Measurements from ENCODE around the gene RAPGEF6. TPM values are rescaled to one million over a fixed set of nuclear protein-coding genes. Genes with fewer than 3 reads are reported as not detected.

Gene RAPGEF6
- total and polyA plus RNA-seq, 4 experiments from 2014 or later, result 18.0 to 121 (median 73.0) TPM

DNA sequence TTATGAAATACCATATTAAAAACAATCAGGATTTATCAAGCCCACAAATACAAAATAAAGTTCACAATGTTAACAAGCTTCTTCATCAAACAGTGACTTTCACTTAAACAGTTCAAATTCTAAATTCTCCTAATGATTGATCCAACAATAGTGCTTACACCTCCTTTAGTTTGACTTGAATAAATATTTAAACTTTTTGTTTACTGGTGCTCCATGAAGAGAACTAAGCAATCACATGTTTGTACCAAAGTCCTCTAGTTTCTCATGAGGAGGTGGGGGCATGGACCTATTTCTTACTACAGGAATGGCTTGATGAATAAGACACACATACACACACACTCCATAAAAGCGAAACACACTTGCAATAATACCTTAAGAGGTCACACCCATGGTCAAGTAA, 95.8 kb downstream of the RAPGEF6 start:
- H3K9me3 Mint-ChIP-seq, result no peaks in the 10 kb centered on the region
- Histone ChIP-seq H3K27me3 (ENCODE audit: insufficient read depth, low read length) (no peaks in the 10 kb centered on the region), H3K4me1 (ENCODE audit: insufficient read depth, low read length) (peaks cover 84% of the 10 kb centered on the region), H3K9me3 (ENCODE audit: control insufficient read depth in 1 of 2, low read length in 2 of 2) (no peaks in the 10 kb centered on the region), H3K36me3 (ENCODE audit: insufficient read depth, low read length) (no peaks in the 10 kb centered on the region), H3K27ac (ENCODE audit: low read depth, low read length) (no peak overlapping the region), H3K4me3 (ENCODE audit: low read length in 2 of 2) (no peak overlapping the region)
- no peak for DNase-seq
- ChIA-PET CTCF (ENCODE audit: partially characterized antibody) (interaction anchor here (2.8 kb wide), 1 partner anchor 9 kb away, joined by 8 read pairs; no protein-coding TSS in a partner anchor), POLR2A (ENCODE audit: partially characterized antibody) (interaction anchor here (1.2 to 5.2 kb wide), 4 partner anchors 7 to 23 kb away, joined by 3 to 34 read pairs (median 17); no protein-coding TSS in a partner anchor)
- H3K4me1 Mint-ChIP-seq, result peaks cover 68 to 89% (median 78%) of the 10 kb centered on the region in 4 donors
- peak overlapping the region in 3 of 8 donors; percentile 4 to 61 (median 50) for H3K4me3 Mint-ChIP-seq
- H3K27me3 Mint-ChIP-seq, result no peaks in the 10 kb centered on the region
- H3K36me3 Mint-ChIP-seq, result peaks cover 23 to 44% of the 10 kb centered on the region in 2 donors
- H3K27ac Mint-ChIP-seq, result peak overlapping the region; percentile 16 to 85 (median 54)
- intact Hi-C loops (cut with micrococcal nuclease), result no loop called here

DNA sequence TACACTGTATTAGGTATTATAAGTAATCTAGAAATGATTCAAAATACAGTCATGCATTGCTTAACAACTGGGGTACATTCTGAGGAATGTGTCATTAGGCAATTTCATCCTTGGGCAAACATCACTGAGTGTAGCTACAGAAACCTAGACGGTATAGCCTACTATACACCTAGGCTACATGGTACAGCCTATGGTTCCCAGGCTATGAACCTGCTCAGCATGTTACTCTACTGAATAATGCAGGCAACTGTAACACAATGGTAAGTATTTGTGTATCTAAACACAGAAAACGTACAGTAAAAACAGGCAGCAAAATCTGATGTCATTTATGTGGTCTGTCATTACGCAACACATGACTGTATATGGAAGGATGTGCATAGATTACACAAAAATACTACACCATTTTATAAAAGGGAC, 96.8 kb downstream of the RAPGEF6 start:
- peaks cover 69 to 90% (median 79%) of the 10 kb centered on the region in 4 donors for H3K4me1 Mint-ChIP-seq
- Histone ChIP-seq H3K4me3 (ENCODE audit: low read length in 2 of 2) (no peak overlapping the region), H3K27me3 (ENCODE audit: insufficient read depth, low read length) (no peaks in the 10 kb centered on the region), H3K27ac (ENCODE audit: low read depth, low read length) (peak overlapping the region; percentile 23), H3K36me3 (ENCODE audit: insufficient read depth, low read length) (no peaks in the 10 kb centered on the region), H3K9me3 (ENCODE audit: control insufficient read depth in 1 of 2, low read length in 2 of 2) (no peaks in the 10 kb centered on the region), H3K4me1 (ENCODE audit: insufficient read depth, low read length) (peaks cover 86% of the 10 kb centered on the region)
- H3K9me3 Mint-ChIP-seq, result no peaks in the 10 kb centered on the region
- peaks cover 15 to 44% of the 10 kb centered on the region in 2 donors for H3K36me3 Mint-ChIP-seq
- peak overlapping the region in 5 of 7 donors; percentile 7 to 76 (median 62) for H3K27ac Mint-ChIP-seq
- intact Hi-C loops (cut with micrococcal nuclease), result loop anchor here (1.0 kb wide), 2 partner anchors 8 to 10 kb away; no protein-coding TSS in a partner anchor
- CTCF ChIA-PET (ENCODE audit: partially characterized antibody), result interaction anchor here (2.8 kb wide), 1 partner anchor 10 kb away, joined by 8 read pairs; no protein-coding TSS in a partner anchor
- H3K27me3 Mint-ChIP-seq, result no peaks in the 10 kb centered on the region
- DNase-seq, result peak in 1 of 5 donors; percentile 26
- POLR2A ChIA-PET (ENCODE audit: partially characterized antibody), result interaction anchor here (1.3 to 4.7 kb wide), 4 partner anchors 9 to 51 kb away, joined by 3 to 30 read pairs (median 4); no protein-coding TSS in a partner anchor
- H3K4me3 Mint-ChIP-seq, result peak overlapping the region in 5 of 8 donors; percentile 3 to 57 (median 15)

DNA sequence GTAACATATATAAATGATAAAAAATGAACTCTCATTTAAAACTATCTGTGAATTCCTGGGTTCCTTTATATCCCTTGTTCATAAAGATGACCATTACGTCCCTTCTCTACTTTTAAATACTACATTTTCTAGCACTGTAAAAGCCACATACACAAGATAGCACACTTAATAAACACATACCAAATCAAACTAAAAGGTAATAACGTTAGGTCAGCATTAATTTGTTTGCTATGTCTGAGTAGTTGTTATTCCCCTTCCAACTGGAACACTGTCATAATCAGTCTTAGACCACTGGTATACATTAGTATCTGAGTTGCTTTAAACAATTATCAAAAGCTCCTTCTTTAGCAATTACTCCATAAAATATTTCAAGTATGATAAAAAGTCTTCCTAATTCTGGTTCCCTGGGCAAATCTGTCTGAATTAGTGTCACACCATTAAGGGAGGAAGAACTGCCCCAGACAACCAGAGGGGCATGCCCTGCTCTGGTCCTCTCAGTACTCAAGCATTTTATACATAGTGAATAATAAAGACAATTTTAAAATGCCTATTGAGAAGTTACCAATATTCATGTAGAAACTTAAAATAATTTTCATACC, 98.1 kb downstream of the RAPGEF6 start:
- ChIA-PET POLR2A (ENCODE audit: partially characterized antibody) (interaction anchor here (0.6 to 4.7 kb wide), 2 partner anchors 11 to 50 kb away, joined by 3 to 30 read pairs; no protein-coding TSS in a partner anchor), CTCF (ENCODE audit: partially characterized antibody) (interaction anchor here (1.0 to 1.6 kb wide), 2 partner anchors 10 to 11 kb away, joined by 3 to 6 read pairs; no protein-coding TSS in a partner anchor)
- H3K4me1 ChIP-seq (ENCODE audit: insufficient read depth, low read length), result peaks cover 87% of the 10 kb centered on the region
- Mint-ChIP-seq H3K4me1 (peaks cover 68 to 90% (median 78%) of the 10 kb centered on the region in 4 donors), H3K27me3 (no peaks in the 10 kb centered on the region), H3K4me3 (peak overlapping the region in 7 of 8 donors; percentile 13 to 83 (median 69)), H3K9me3 (no peaks in the 10 kb centered on the region), H3K27ac (peak overlapping the region in 6 of 7 donors; percentile 72 to 96 (median 86)), H3K36me3 (peaks cover 10 to 45% of the 10 kb centered on the region in 2 donors)
- H3K9me3 ChIP-seq (ENCODE audit: control insufficient read depth in 1 of 2, low read length in 2 of 2), result no peaks in the 10 kb centered on the region
- H3K27me3 ChIP-seq (ENCODE audit: insufficient read depth, low read length), result no peaks in the 10 kb centered on the region
- intact Hi-C loops (cut with micrococcal nuclease), result loop anchor here (2.0 kb wide), 1 partner anchor 98 kb away; the partner anchor contains the start of gene RAPGEF6
- peak overlapping the region; percentile 35 for H3K27ac ChIP-seq (ENCODE audit: low read depth, low read length)
- no peak for DNase-seq
- no peak overlapping the region for H3K4me3 ChIP-seq (ENCODE audit: low read length in 2 of 2)
- H3K36me3 ChIP-seq (ENCODE audit: insufficient read depth, low read length), result no peaks in the 10 kb centered on the region

DNA sequence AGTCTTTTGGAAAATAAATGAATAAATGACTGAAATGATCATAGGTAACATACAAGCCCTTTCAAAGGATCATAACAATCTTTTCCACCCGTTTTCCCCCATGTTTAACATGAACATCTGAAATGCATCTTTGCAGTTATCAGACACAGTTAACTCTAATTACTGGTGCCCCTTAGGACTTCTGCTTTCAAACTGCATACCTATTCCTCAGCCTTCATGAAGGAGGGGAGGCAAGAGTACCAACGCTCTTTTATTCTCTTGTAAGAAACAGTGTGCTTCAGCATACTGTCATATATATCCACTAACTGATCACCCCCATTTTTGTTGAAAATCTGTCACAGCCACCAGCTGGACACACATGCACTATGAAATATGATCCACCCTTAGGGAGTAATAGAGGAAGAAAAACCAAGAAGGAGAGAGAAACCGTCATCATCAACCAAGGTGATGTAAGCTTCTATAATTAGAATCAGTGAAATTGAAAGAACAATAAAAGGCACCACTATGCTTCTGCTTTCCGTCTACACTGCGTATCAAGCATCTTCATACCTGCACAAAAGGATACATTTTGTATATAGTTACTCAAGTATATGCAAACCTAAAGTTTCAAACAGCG, 98.7 kb downstream of the RAPGEF6 start:
- intact Hi-C loops (cut with micrococcal nuclease), result loop anchor here (2.0 kb wide), 1 partner anchor 98 kb away; the partner anchor contains the start of gene RAPGEF6
- POLR2A ChIA-PET (ENCODE audit: partially characterized antibody), result interaction anchor here (0.6 to 4.7 kb wide), 2 partner anchors 11 to 49 kb away, joined by 3 to 30 read pairs; no protein-coding TSS in a partner anchor

DNA sequence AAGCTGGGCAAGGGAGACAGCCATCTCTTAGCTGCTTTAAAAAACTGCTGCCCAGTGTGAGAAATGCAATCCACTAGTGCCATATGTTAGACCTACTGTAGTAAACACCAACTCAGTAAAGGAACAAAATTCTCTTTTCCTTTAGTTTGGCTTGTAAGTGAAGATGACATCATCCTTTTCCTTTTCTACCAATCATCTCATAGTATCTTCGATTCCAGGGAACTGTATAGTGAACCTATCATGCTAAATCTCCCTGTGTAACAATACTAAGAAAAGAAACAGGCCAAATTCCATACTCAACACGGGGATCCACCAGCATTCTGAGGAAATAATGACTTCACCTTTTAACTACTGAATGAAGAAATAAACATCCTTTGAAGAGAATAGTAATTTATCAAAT, 100.1 kb downstream of the RAPGEF6 start:
- H3K4me3 ChIP-seq (ENCODE audit: low read length in 2 of 2), result no peak overlapping the region
- H3K4me1 ChIP-seq (ENCODE audit: insufficient read depth, low read length), result peaks cover 99% of the 10 kb centered on the region
- H3K36me3 ChIP-seq (ENCODE audit: insufficient read depth, low read length), result no peaks in the 10 kb centered on the region
- peaks cover 0 to 31% of the 10 kb centered on the region in 2 donors for H3K36me3 Mint-ChIP-seq
- ChIA-PET CTCF (ENCODE audit: partially characterized antibody) (interaction anchor here (1.0 kb wide), 1 partner anchor 471 kb away, joined by 3 read pairs; no protein-coding TSS in a partner anchor), POLR2A (ENCODE audit: partially characterized antibody) (interaction anchor here (4.7 to 6.7 kb wide), 2 partner anchors 12 to 13 kb away, joined by 30 to 75 read pairs; no protein-coding TSS in a partner anchor)
- no peak overlapping the region for H3K27ac ChIP-seq (ENCODE audit: low read depth, low read length)
- H3K27ac Mint-ChIP-seq, result peak overlapping the region; percentile 18 to 92 (median 65)
- no peak for DNase-seq
- intact Hi-C loops (cut with micrococcal nuclease), result no loop called here
- H3K4me1 Mint-ChIP-seq, result peaks cover 64 to 84% (median 73%) of the 10 kb centered on the region in 4 donors
- H3K27me3 Mint-ChIP-seq, result no peaks in the 10 kb centered on the region
- peak overlapping the region in 6 of 8 donors; percentile 1 to 74 (median 50) for H3K4me3 Mint-ChIP-seq
- no peaks in the 10 kb centered on the region for H3K9me3 ChIP-seq (ENCODE audit: control insufficient read depth in 1 of 2, low read length in 2 of 2)
- no peaks in the 10 kb centered on the region for H3K9me3 Mint-ChIP-seq
- H3K27me3 ChIP-seq (ENCODE audit: insufficient read depth, low read length), result no peaks in the 10 kb centered on the region

More for the DNA sequence above, 98.7 kb downstream of the RAPGEF6 start:
- Histone ChIP-seq H3K36me3 (ENCODE audit: insufficient read depth, low read length) (no peaks in the 10 kb centered on the region), H3K9me3 (ENCODE audit: control insufficient read depth in 1 of 2, low read length in 2 of 2) (no peaks in the 10 kb centered on the region), H3K4me3 (ENCODE audit: low read length in 2 of 2) (no peak overlapping the region), H3K4me1 (ENCODE audit: insufficient read depth, low read length) (peaks cover 93% of the 10 kb centered on the region), H3K27ac (ENCODE audit: low read depth, low read length) (peak overlapping the region; percentile 35), H3K27me3 (ENCODE audit: insufficient read depth, low read length) (no peaks in the 10 kb centered on the region)
- peak overlapping the region; percentile 66 to 96 (median 81) for H3K27ac Mint-ChIP-seq
- CTCF ChIA-PET (ENCODE audit: partially characterized antibody), result interaction anchor here (1.0 to 1.6 kb wide), 2 partner anchors 10 to 11 kb away, joined by 3 to 6 read pairs; no protein-coding TSS in a partner anchor
- DNase-seq, result peak in 2 of 5 donors; percentile 35 to 45
- H3K9me3 Mint-ChIP-seq, result no peaks in the 10 kb centered on the region
- peaks cover 4 to 40% of the 10 kb centered on the region in 2 donors for H3K36me3 Mint-ChIP-seq
- H3K4me3 Mint-ChIP-seq, result peak overlapping the region in 7 of 8 donors; percentile 39 to 83 (median 69)
- peaks cover 64 to 85% (median 73%) of the 10 kb centered on the region in 4 donors for H3K4me1 Mint-ChIP-seq
- no peaks in the 10 kb centered on the region for H3K27me3 Mint-ChIP-seq

- Histone ChIP-seq H3K27ac (ENCODE audit: low read depth, low read length) (no peak overlapping the region), H3K9me3 (ENCODE audit: control insufficient read depth in 1 of 2, low read length in 2 of 2) (no peaks in the 10 kb centered on the region), H3K36me3 (ENCODE audit: insufficient read depth, low read length) (no peaks in the 10 kb centered on the region), H3K27me3 (ENCODE audit: insufficient read depth, low read length) (no peaks in the 10 kb centered on the region), H3K4me3 (ENCODE audit: low read length in 2 of 2) (no peak overlapping the region), H3K4me1 (ENCODE audit: insufficient read depth, low read length) (peaks cover 99% of the 10 kb centered on the region)
- H3K4me1 Mint-ChIP-seq, result peaks cover 59 to 80% (median 70%) of the 10 kb centered on the region in 4 donors
- peak overlapping the region; percentile 19 to 77 (median 68) for H3K27ac Mint-ChIP-seq
- peak overlapping the region; percentile 4 to 68 (median 30) for H3K4me3 Mint-ChIP-seq
- intact Hi-C loops (cut with micrococcal nuclease), result no loop called here
- no peaks in the 10 kb centered on the region for H3K27me3 Mint-ChIP-seq
- ChIA-PET CTCF (ENCODE audit: partially characterized antibody) (interaction anchor here (0.7 to 6.1 kb wide), 8 partner anchors 12 to 474 kb away, joined by 3 to 38 read pairs (median 4); no protein-coding TSS in a partner anchor), POLR2A (ENCODE audit: partially characterized antibody) (interaction anchor here (2.6 to 6.7 kb wide), 4 partner anchors 8 to 18 kb away, joined by 13 to 75 read pairs (median 36); no protein-coding TSS in a partner anchor)
- H3K36me3 Mint-ChIP-seq, result peaks cover 2 to 24% of the 10 kb centered on the region in 2 donors
- peak in 2 of 5 donors; percentile 22 to 26 for DNase-seq
- H3K9me3 Mint-ChIP-seq, result no peaks in the 10 kb centered on the region
Measured at GRCh38 chr5:131533836-131534235, 101.2 kb downstream of the RAPGEF6 start.
